Measurements from ENCODE around the gene KNDC1. TPM values are rescaled to one million over a fixed set of nuclear protein-coding genes. Genes with fewer than 3 reads are reported as not detected.

Gene KNDC1
- total and polyA plus RNA-seq, 2 donors (not counting 3 experiments of a cell fraction or from before 2014, with no cell fraction given), result not detected

DNA sequence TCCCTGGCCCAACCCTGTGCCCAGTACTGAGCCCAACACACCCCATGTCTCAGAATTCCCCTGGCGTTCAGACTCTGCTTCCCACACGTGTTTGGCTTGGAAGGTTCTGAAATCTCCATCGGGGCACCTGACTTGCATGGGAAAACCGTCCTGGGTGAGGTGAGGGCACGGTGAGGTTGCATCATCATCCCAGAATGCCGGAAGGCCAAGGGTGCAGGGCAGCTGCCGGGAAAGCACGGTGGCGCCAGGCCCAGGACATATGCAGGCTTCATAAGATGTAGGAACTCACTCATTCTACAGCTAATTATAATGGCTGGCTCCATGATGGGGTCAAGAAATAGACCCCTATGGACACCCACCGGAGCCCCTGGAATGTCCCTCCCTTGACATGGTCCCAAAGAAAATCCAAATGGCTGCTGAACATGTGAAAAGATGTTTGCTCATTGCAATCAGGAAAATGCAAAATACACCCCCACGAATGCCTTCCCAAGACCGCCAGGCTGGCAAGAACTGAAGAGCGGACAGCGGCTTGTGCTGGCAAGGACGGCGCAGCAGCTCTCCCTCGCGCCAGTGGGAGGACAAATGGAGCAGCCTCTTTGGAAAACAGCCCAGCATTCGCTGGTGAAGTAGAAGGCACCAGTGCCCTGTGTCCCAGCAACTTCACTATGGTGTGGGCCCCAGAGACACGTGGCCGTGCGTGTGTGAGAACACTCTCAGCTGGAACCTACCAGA lies 2.3 kb downstream of the KNDC1 start:
- Histone ChIP-seq H3K36me3 (ENCODE audit: control insufficient read depth in 2 of 2, extremely low read depth in 1 of 2, insufficient read depth in 2 of 2, low read length in 2 of 2) (no peaks in the 10 kb centered on the region), H3K4me3 (replicated peaks in 1 of 3; ENCODE audit: insufficient read depth in 1 of 3, low read depth in 1 of 3, low read length in 3 of 3) (no peak overlapping the region), H3K27ac (ENCODE audit: insufficient read depth, low read depth, low read length) (no peak overlapping the region), H4K20me1 (replicated peaks; ENCODE audit: control insufficient read depth, extremely low read depth, insufficient read depth, low read length) (no peaks in the 10 kb centered on the region), H2AFZ (ENCODE audit: low read depth, low read length) (no peak overlapping the region), H3K4me1 (ENCODE audit: control insufficient read depth, extremely low read depth, insufficient read depth, low read length) (no peaks in the 10 kb centered on the region), H3K79me2 (ENCODE audit: control insufficient read depth, insufficient read depth, low read length) (no peaks in the 10 kb centered on the region), H3K9me1 (replicated peaks; ENCODE audit: control insufficient read depth, extremely low read depth, insufficient read depth, low read length) (no peaks in the 10 kb centered on the region), H3K27me3 (ENCODE audit: control insufficient read depth in 2 of 2, insufficient read depth in 2 of 2, low read length in 2 of 2) (peaks cover 3 to 12% of the 10 kb centered on the region in 2 experiments), H3K9ac (replicated peaks; ENCODE audit: extremely low read depth, insufficient read depth, low read length) (no peak overlapping the region), H3K9me3 (replicated peaks; ENCODE audit: control insufficient read depth, insufficient read depth, low read length) (no peaks in the 10 kb centered on the region), H3K4me2 (ENCODE audit: insufficient read depth, low read length) (no peak overlapping the region)
- dilution Hi-C loops (cut with MboI; ENCODE audit: extremely low pct_ligation_motif_present, low sequenced_read_pairs) (no loop called here), intact Hi-C loops (cut with micrococcal nuclease) (no loop called here)
- FAIRE-seq (no peak), DNase-seq (ENCODE audit: low read depth, low spot score) (no peak)
- ChIA-PET POLR2A (no interaction called here), CTCF (no interaction called here)
- no TSS peak for BruUV-seq (replicated peaks)
- TF ChIP-seq FOS (IDR thresholded peaks at IDR 0.05; ENCODE audit: borderline replicate concordance, insufficient read depth, low read length), result no peak
- TF ChIP-seq MYC (IDR thresholded peaks at IDR 0.05; ENCODE audit: low read depth, low read length), result no peak
- TF ChIP-seq, protein P1, sequence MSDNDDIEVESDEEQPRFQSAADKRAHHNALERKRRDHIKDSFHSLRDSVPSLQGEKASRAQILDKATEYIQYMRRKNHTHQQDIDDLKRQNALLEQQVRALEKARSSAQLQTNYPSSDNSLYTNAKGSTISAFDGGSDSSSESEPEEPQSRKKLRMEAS (IDR thresholded peaks at IDR 0.05; ENCODE audit: insufficient read depth, insufficient read length), result no peak
- TF ChIP-seq POLR2AphosphoS5 (IDR thresholded peaks at IDR 0.05; ENCODE audit: insufficient read depth, low read depth, low read length), result no peak
- no peak for TF ChIP-seq JUN (IDR thresholded peaks at IDR 0.05; ENCODE audit: borderline replicate concordance, insufficient read depth, insufficient read length, low read depth)
- TF ChIP-seq, protein P2, sequence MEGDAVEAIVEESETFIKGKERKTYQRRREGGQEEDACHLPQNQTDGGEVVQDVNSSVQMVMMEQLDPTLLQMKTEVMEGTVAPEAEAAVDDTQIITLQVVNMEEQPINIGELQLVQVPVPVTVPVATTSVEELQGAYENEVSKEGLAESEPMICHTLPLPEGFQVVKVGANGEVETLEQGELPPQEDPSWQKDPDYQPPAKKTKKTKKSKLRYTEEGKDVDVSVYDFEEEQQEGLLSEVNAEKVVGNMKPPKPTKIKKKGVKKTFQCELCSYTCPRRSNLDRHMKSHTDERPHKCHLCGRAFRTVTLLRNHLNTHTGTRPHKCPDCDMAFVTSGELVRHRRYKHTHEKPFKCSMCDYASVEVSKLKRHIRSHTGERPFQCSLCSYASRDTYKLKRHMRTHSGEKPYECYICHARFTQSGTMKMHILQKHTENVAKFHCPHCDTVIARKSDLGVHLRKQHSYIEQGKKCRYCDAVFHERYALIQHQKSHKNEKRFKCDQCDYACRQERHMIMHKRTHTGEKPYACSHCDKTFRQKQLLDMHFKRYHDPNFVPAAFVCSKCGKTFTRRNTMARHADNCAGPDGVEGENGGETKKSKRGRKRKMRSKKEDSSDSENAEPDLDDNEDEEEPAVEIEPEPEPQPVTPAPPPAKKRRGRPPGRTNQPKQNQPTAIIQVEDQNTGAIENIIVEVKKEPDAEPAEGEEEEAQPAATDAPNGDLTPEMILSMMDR (IDR thresholded peaks at IDR 0.05; ENCODE audit: extremely low read depth in 1 of 2, insufficient read depth in 1 of 2, low read depth in 1 of 2, low read length in 2 of 2), result no peak
- no peak for TF ChIP-seq POLR2A (IDR thresholded peaks at IDR 0.05; ENCODE audit: low read depth, low read length)
- no peak for TF ChIP-seq EZH2 (IDR thresholded peaks at IDR 0.05; ENCODE audit: borderline replicate concordance, low read depth, low read length, severe bottlenecking)
